SU-DHL-6 (cell line): ENCODE measurements around the gene PADI4.

Experiments
- H2AFZ ChIP-seq: fragments of 200-600 bp; sonication (generic); 2 replicates; pipeline ENCODE4 v1.6.1; 2014; ENCODE audit warnings: low read depth, mild to moderate bottlenecking, moderate library complexity, mixed read lengths, antibody characterized with exemption, low read length; ENCODE audit not compliant: severe bottlenecking
- H3F3A ChIP-seq: fragments of 200-600 bp; shearing (Covaris generic); 2 replicates; pipeline ENCODE4 v1.6.0; 2016; ENCODE audit warnings: antibody characterized with exemption, mild to moderate bottlenecking; ENCODE audit not compliant: insufficient read depth
- H3K27ac ChIP-seq: fragments of 200-600 bp; sonication (generic); 2 replicates; pipeline ENCODE4 v1.5.1; 2016; ENCODE audit warnings: low read depth, mild to moderate bottlenecking, low read length, moderate library complexity, mixed read lengths
- H3K27me3 ChIP-seq: fragments of 200-600 bp; sonication (generic), shearing (Covaris generic); 2 replicates; pipeline ENCODE4 v1.6.0; 2014; ENCODE audit warnings: mild to moderate bottlenecking, low read length
- H3K36me3 ChIP-seq: fragments of 200-600 bp; sonication (generic); 2 replicates; pipeline ENCODE4 v1.6.1; 2014; ENCODE audit warnings: mild to moderate bottlenecking, low read length, mixed read lengths
- H3K4me2 ChIP-seq: fragments of 300-600, 200-600 bp; shearing (Covaris generic), sonication (generic); 2 replicates; pipeline ENCODE4 v1.6.0; 2014; ENCODE audit warnings: low read length, low read depth, mild to moderate bottlenecking; ENCODE audit not compliant: poor library complexity, severe bottlenecking
- H3K4me3 ChIP-seq: fragments of 200-600 bp; sonication (generic); 2 replicates; pipeline ENCODE4 v1.5.1; 2014; ENCODE audit warnings: antibody characterized with exemption, low read length, mild to moderate bottlenecking, mixed read lengths; ENCODE audit not compliant: insufficient read depth, poor library complexity, severe bottlenecking
- H3K79me2 ChIP-seq: fragments of 200-600 bp; sonication (generic); 2 replicates; pipeline ENCODE4 v1.6.1; 2014; ENCODE audit warnings: mild to moderate bottlenecking, low read length, moderate library complexity; ENCODE audit not compliant: insufficient read depth
- H3K9ac ChIP-seq: fragments of 200-600 bp; sonication (generic); 2 replicates; pipeline ENCODE4 v1.7.0; 2014; ENCODE audit warnings: mild to moderate bottlenecking, low read length
- H3K9me2 ChIP-seq: fragments of 200-600 bp; sonication (generic); replicated peaks from 2 replicates; pipeline ENCODE4 v1.6.1; 2014; ENCODE audit warnings: low read length; ENCODE audit not compliant: insufficient read depth
- H3K9me3 ChIP-seq: fragments of 200-600 bp; sonication (generic); 2 replicates; pipeline ENCODE4 v1.6.1; 2014; ENCODE audit warnings: low read length, mixed read lengths; ENCODE audit not compliant: insufficient read depth
- H4K20me1 ChIP-seq: fragments of 200-600 bp; sonication (generic); 2 replicates; pipeline ENCODE4 v1.6.1; 2014; ENCODE audit warnings: low read depth, mild to moderate bottlenecking, antibody characterized with exemption, low read length, moderate library complexity, mixed read lengths
- CTCF ChIP-seq: fragments of 200-600 bp; sonication (generic); IDR thresholded peaks from one replicate; pipeline ENCODE4 v1.5.1; 2017; ENCODE audit warnings: antibody characterized with exemption, mild to moderate bottlenecking, low read length, moderate library complexity; ENCODE audit not compliant: insufficient read depth, poor library complexity, severe bottlenecking
- EZH2phosphoT487 ChIP-seq: fragments of 200-600 bp; sonication (generic), shearing (Covaris generic); conservative IDR thresholded peaks from 2 replicates; pipeline ENCODE4 v1.6.1; 2018; ENCODE audit warnings: mild to moderate bottlenecking, antibody characterized with exemption, low read length, moderate library complexity, mixed read lengths

PADI4 gene

GRCh38 chr1:17289721-17290120, 18.3 kb upstream of the PADI4 start:
- no peak for TF ChIP-seq CTCF
- TF ChIP-seq EZH2phosphoT487 = no peak
- no peaks in the 10 kb centered on the region for H3K9me2 ChIP-seq
- H3K4me3 ChIP-seq = no peak overlapping the region
- no peaks in the 10 kb centered on the region for H4K20me1 ChIP-seq
- no peaks in the 10 kb centered on the region for H3K79me2 ChIP-seq
- no peaks in the 10 kb centered on the region for H3K36me3 ChIP-seq
- H2AFZ ChIP-seq = no peak overlapping the region
- no peaks in the 10 kb centered on the region for H3F3A ChIP-seq
- H3K27me3 ChIP-seq = no peaks in the 10 kb centered on the region
- no peak overlapping the region for H3K27ac ChIP-seq
- H3K9ac ChIP-seq = no peak overlapping the region
- H3K4me2 ChIP-seq = no peak overlapping the region
- no peaks in the 10 kb centered on the region for H3K9me3 ChIP-seq

- H3K36me3 ChIP-seq = no peaks in the 10 kb centered on the region
- H3K9ac ChIP-seq = no peak overlapping the region
- TF ChIP-seq EZH2phosphoT487 = no peak
- no peak for TF ChIP-seq CTCF
- H3K27ac ChIP-seq = no peak overlapping the region
- no peaks in the 10 kb centered on the region for H3K9me2 ChIP-seq
- H4K20me1 ChIP-seq = no peaks in the 10 kb centered on the region
- H3F3A ChIP-seq = no peaks in the 10 kb centered on the region
- H3K4me3 ChIP-seq = no peak overlapping the region
- H2AFZ ChIP-seq = no peak overlapping the region
- H3K4me2 ChIP-seq = no peak overlapping the region
- H3K27me3 ChIP-seq = no peaks in the 10 kb centered on the region
- H3K9me3 ChIP-seq = no peaks in the 10 kb centered on the region
- no peaks in the 10 kb centered on the region for H3K79me2 ChIP-seq
These were observed 17.4 kb upstream of the PADI4 start for GRCh38 chr1:17290553-17290952.

- no peaks in the 10 kb centered on the region for H3K9me3 ChIP-seq
- no peak overlapping the region for H2AFZ ChIP-seq
- TF ChIP-seq EZH2phosphoT487 = no peak
- TF ChIP-seq CTCF = no peak
These were observed 15.5 kb upstream of the PADI4 start for GRCh38 chr1:17292299-17293160.

More at GRCh38 chr1:17292299-17293160, 15.5 kb upstream of the PADI4 start:
- Histone ChIP-seq H3K4me3 (no peak overlapping the region), H3F3A (no peaks in the 10 kb centered on the region), H3K9ac (no peak overlapping the region), H3K27ac (no peak overlapping the region), H3K9me2 (no peaks in the 10 kb centered on the region), H3K36me3 (no peaks in the 10 kb centered on the region), H4K20me1 (no peaks in the 10 kb centered on the region), H3K79me2 (no peaks in the 10 kb centered on the region), H3K27me3 (no peaks in the 10 kb centered on the region), H3K4me2 (no peak overlapping the region)
